HepG2 (cell line): ENCODE results near the gene KCNJ6. TPM values are rescaled to one million over a fixed set of nuclear protein-coding genes. Genes with fewer than 3 reads are reported as not detected.
A peak's percentile ranks its signal among the peaks of the same experiment; 100 is the strongest.
"Not testable (repeated sequence)": the region's sequence is repeated elsewhere in the genome, so short reads cannot be mapped to it uniquely, and the experiment has no call there.

ENCODE experiments used
- ATAC-seq: fragments of 200-7000 bp; cut with Tn5 transposase; 3 replicates; pipeline ENCODE4 v1.9.1; 2020; ENCODE audit warnings: mild to moderate bottlenecking, moderate library complexity
- BruUV-seq: library from RNA; stranded (reverse); fragments of 400-500 nt; replicated peaks from 2 replicates; lab custom pipeline; 2021; lab: Mats Ljungman, UMichigan
- CTCF ChIA-PET: fragments of 300-600 bp; formaldehyde crosslinking; extraction: SDS; loops from one replicate; lab custom pipeline; 2021; ENCODE audit warnings: low total read pairs, inconsistent platforms, low intra/inter-chr PET ratio; lab: Yijun Ruan, JAX
- POLR2A ChIA-PET: fragments of 350-600 bp; sonication (Branson Sonifier 250); formaldehyde crosslinking; loops from one replicate; lab custom pipeline; 2020; ENCODE audit warnings: antibody characterized with exemption, inconsistent platforms; lab: Yijun Ruan, JAX
- DNase-seq: peaks from one replicate; pipeline ENCODE4 v3.0.0-alpha.2; 2015; ENCODE audit warnings: low spot score
- FAIRE-seq: peaks from 3 replicates; lab custom pipeline; 2011; peaks lifted over from hg19 to GRCh38; lab: Jason Lieb, UNC
- H2AFZ ChIP-seq: one replicate; pipeline ENCODE4 v1.6.1; 2011; ENCODE audit warnings: low read length, inconsistent platforms
- H3K27ac ChIP-seq: fragments of 300-600 bp; 3 replicates; pipeline ENCODE4 v1.8.0; 2011; ENCODE audit warnings: mixed run types, mild to moderate bottlenecking, mixed read lengths, low read length, inconsistent platforms; ENCODE audit not compliant: insufficient read depth; ENCODE audit errors: extremely low read length
- H3K27me3 ChIP-seq, 2 experiments: fragments of 200-600 bp in 1 of 2; 2 replicates in 1 of 2; 3 replicates in 1 of 2; pipeline versions ENCODE4 v1.6.0 to v1.8.0; 2011; ENCODE audit warnings: low read length in 2 of 2, mild to moderate bottlenecking in 2 of 2, moderate library complexity in 2 of 2, inconsistent platforms in 1 of 2; ENCODE audit not compliant: insufficient read depth in 2 of 2, control insufficient read depth in 1 of 2
- H3K36me3 ChIP-seq, 2 experiments: fragments of 200-600 bp in 1 of 2; replicated peaks in 1 of 2; 2 replicates in 1 of 2; 3 replicates in 1 of 2; pipeline versions ENCODE4 v1.5.1 to v1.8.0; 2011; ENCODE audit warnings: low read length in 2 of 2, inconsistent platforms in 1 of 2; ENCODE audit not compliant: insufficient read depth in 2 of 2, control insufficient read depth in 1 of 2
- H3K4me1 ChIP-seq: 2 replicates; pipeline ENCODE4 v1.5.1; 2012; ENCODE audit warnings: low read length, inconsistent platforms; ENCODE audit not compliant: insufficient read depth
- H3K4me2 ChIP-seq: 2 replicates; pipeline ENCODE4 v1.6.0; 2011; ENCODE audit warnings: low read depth, low read length, inconsistent platforms
- H3K4me3 ChIP-seq, 3 experiments: fragments of 200-600 bp in 1 of 3; sonication (generic), shearing (Covaris generic) in 1 of 3; replicated peaks in 1 of 3; 2 replicates each; pipeline ENCODE4 v1.5.1; 2011 to 2016; ENCODE audit warnings: low read length in 3 of 3, inconsistent platforms in 2 of 3, low read depth in 2 of 3, mild to moderate bottlenecking in 2 of 3, control low read depth in 1 of 3, mixed read lengths in 1 of 3; ENCODE audit not compliant: insufficient read depth in 1 of 3
- H3K79me2 ChIP-seq: one replicate; pipeline ENCODE4 v1.6.1; 2011; ENCODE audit warnings: low read length, inconsistent platforms; ENCODE audit not compliant: insufficient read depth
- H3K9ac ChIP-seq: 2 replicates; pipeline ENCODE4 v1.6.0; 2011; ENCODE audit warnings: mild to moderate bottlenecking, low read depth, low read length, inconsistent platforms; ENCODE audit not compliant: insufficient read depth
- H3K9me3 ChIP-seq: 2 replicates; pipeline ENCODE4 v1.5.1; 2012; ENCODE audit warnings: mild to moderate bottlenecking, low read length
- H4K20me1 ChIP-seq: 2 replicates; pipeline ENCODE4 v1.6.0; 2011; ENCODE audit warnings: inconsistent platforms, mild to moderate bottlenecking, low read length, moderate library complexity; ENCODE audit not compliant: insufficient read depth
- HNRNPK ChIP-seq: fragments of 200-400 bp; formaldehyde crosslinking; IDR thresholded peaks from 2 replicates; pipeline ENCODE4 v1.6.1; 2018; ENCODE audit warnings: low read length, low read depth, moderate library complexity, mild to moderate bottlenecking; ENCODE audit not compliant: poor library complexity, severe bottlenecking
- HOXA9 ChIP-seq: sonication (generic); formaldehyde crosslinking; IDR thresholded peaks from 2 replicates; pipeline ENCODE4 v1.8.1; 2022; ENCODE audit warnings: missing genetic modification reagents, mild to moderate bottlenecking, moderate library complexity, borderline replicate concordance
- MTF2 ChIP-seq: sonication (generic); formaldehyde crosslinking; IDR thresholded peaks from 2 replicates; pipeline ENCODE4 v1.5.0; 2020; ENCODE audit warnings: missing genetic modification reagents, borderline replicate concordance
- PCBP2 ChIP-seq: fragments of 200-400 bp; formaldehyde crosslinking; optimal IDR thresholded peaks from 2 replicates; pipeline ENCODE3; 2018; ENCODE audit warnings: low read length, low read depth; ENCODE audit not compliant: poor library complexity, severe bottlenecking
- POLR2A ChIP-seq, 2 experiments: IDR thresholded peaks; 2 replicates each; pipeline ENCODE4 v1.6.1; 2011; ENCODE audit warnings: low read depth in 2 of 2, low read length in 2 of 2, mild to moderate bottlenecking in 1 of 2, moderate library complexity in 1 of 2; ENCODE audit not compliant: insufficient read depth in 1 of 2
- SMC3 ChIP-seq: IDR thresholded peaks from 2 replicates; pipeline ENCODE4 v1.6.1; 2011; ENCODE audit warnings: low read length, improper control_type of control experiment
- SOX6 ChIP-seq, 2 experiments: fragments of 450-650 bp in 1 of 2; sonication (generic) in 1 of 2; formaldehyde crosslinking in 1 of 2; IDR thresholded peaks; 2 replicates each; pipeline versions ENCODE4 v1.4.0 to v1.6.1; 2017 to 2020; ENCODE audit warnings: antibody characterized with exemption in 1 of 2, mild to moderate bottlenecking in 1 of 2, missing genetic modification reagents in 1 of 2
- SP4 ChIP-seq: sonication (generic); formaldehyde crosslinking; IDR thresholded peaks from 2 replicates; pipeline ENCODE4 v1.8.1; 2023; ENCODE audit warnings: mild to moderate bottlenecking, missing genetic modification reagents
- YEATS2 ChIP-seq: sonication (generic); formaldehyde crosslinking; IDR thresholded peaks from 2 replicates; pipeline ENCODE4 v1.4.0; 2020; ENCODE audit warnings: missing genetic modification reagents, borderline replicate concordance
- ZNF251 ChIP-seq: sonication (generic); formaldehyde crosslinking; IDR thresholded peaks from 2 replicates; pipeline ENCODE4 v1.9.0; 2021; ENCODE audit warnings: mild to moderate bottlenecking, missing genetic modification reagents
- ZNF263 ChIP-seq: sonication (generic); formaldehyde crosslinking; IDR thresholded peaks from 2 replicates; pipeline ENCODE4 v1.4.0; 2020; ENCODE audit warnings: missing genetic modification reagents
- ZNF776 ChIP-seq: sonication (generic); formaldehyde crosslinking; IDR thresholded peaks from 2 replicates; pipeline ENCODE4 v1.4.0; 2020; ENCODE audit warnings: mild to moderate bottlenecking, missing genetic modification reagents
- WGBS: methylation state at CpG from one replicate; pipeline ENCODE4 v1.1.6; 2017; ENCODE audit warnings: low lambda C conversion rate; 5-methylcytosine and 5-hydroxymethylcytosine counted together
- in situ Hi-C: cut with HindIII; loops from 2 replicates; pipeline ENCODE4 v1.10.0; 2017; ENCODE audit warnings: low pct_unique_long_range_greater_than_20kb; ENCODE audit not compliant: extremely low pct_ligation_motif_present
- intact Hi-C: fragments of 100-400 bp; cut with micrococcal nuclease; formaldehyde crosslinking; loops from one replicate; pipeline ENCODE4 v1.10.0; 2022; ENCODE audit not compliant: unreplicated experiment
- polyA plus RNA-seq, 8 experiments: library from polyadenylated mRNA; depleted of rRNA in 3 of 8; stranded (reverse) in 7 of 8; unstranded in 1 of 8; fragments of >200 nt; fragmentation: Illumina TruSeq in 4 of 8; extraction: Trizol in 4 of 8; gene quantifications; 2 replicates each; pipeline versions ENCODE4 v1.2.1 to v1.2.3, GENCODE V29; 2011 to 2016; ENCODE audit warnings: low read depth in 4 of 8, missing spikeins in 1 of 8, mixed read lengths in 1 of 8; ENCODE audit not compliant: insufficient read depth in 1 of 8
- total RNA-seq, 5 experiments: library from RNA; depleted of rRNA; stranded (reverse); fragments of >200 nt; fragmentation: Illumina TruSeq; extraction: Trizol; gene quantifications; 2 replicates each; pipeline ENCODE4 v1.2.3, GENCODE V29; 2016; ENCODE audit warnings: low read depth in 1 of 5
- TF ChIP-seq, protein P1 (sequence below): sonication (generic); formaldehyde crosslinking; IDR thresholded peaks from 2 replicates; pipeline ENCODE4 v1.4.0; 2020; ENCODE audit warnings: missing genetic modification reagents, borderline replicate concordance

The KCNJ6 gene
- total and polyA plus RNA-seq, 2 of the 13 experiments (the other 11 are each of a cell fraction or from before 2014, with no cell fraction given) = not detected

GRCh38 chr21:37712569-37712934 lies 203.7 kb downstream of the KCNJ6 start:
- H3K4me2 ChIP-seq, H4K20me1 ChIP-seq, H3K4me1 ChIP-seq, H3K9ac ChIP-seq, DNase-seq, H3K27ac ChIP-seq, POLR2A ChIA-PET, H3K79me2 ChIP-seq, H3K9me3 ChIP-seq, H3K4me3 ChIP-seq, H3K27me3 ChIP-seq, H3K36me3 ChIP-seq, ATAC-seq, FAIRE-seq, H2AFZ ChIP-seq, BruUV-seq: not testable (repeated sequence)
- CTCF ChIA-PET = interaction anchor here (1.9 kb wide), 1 partner anchor 414 kb away, joined by 10 read pairs; no protein-coding TSS in a partner anchor
- intact Hi-C loops (loop anchor here (1.0 kb wide), 2 partner anchors 37 to 414 kb away; no protein-coding TSS in a partner anchor), in situ Hi-C loops (loop anchor here (5.0 to 25.0 kb wide), 2 partner anchors 420 to 650 kb away; no protein-coding TSS in a partner anchor)
- TF ChIP-seq ZNF263 = peak; percentile 10; the same call in 1 of the 2 replicates
- peak; percentile 67 for TF ChIP-seq HNRNPK

- ATAC-seq = peak; percentile 96
- in situ Hi-C loops = loop anchor here (5.0 to 25.0 kb wide), 2 partner anchors 420 to 650 kb away; no protein-coding TSS in a partner anchor
- TF ChIP-seq POLR2A (IDR thresholded peaks at IDR 0.05; ENCODE audit: insufficient read depth in 1 of 2, low read depth in 2 of 2, low read length in 2 of 2) (no peak), SMC3 (peak; percentile 71; the same call in 1 of the 2 replicates), ZNF776 (CRISPR knock-in tag) (no peak), SP4 (no peak), SOX6 (IDR thresholded peaks at IDR 0.05) (no peak), SOX6 (CRISPR knock-in tag; IDR thresholded peaks at IDR 0.05) (no peak), HOXA9 (CRISPR knock-in tag) (no peak), ZNF251 (no peak), YEATS2 (CRISPR knock-in tag) (no peak), PCBP2 (peak; percentile 85), MTF2 (CRISPR knock-in tag) (no peak)
- TF ChIP-seq, protein P1, sequence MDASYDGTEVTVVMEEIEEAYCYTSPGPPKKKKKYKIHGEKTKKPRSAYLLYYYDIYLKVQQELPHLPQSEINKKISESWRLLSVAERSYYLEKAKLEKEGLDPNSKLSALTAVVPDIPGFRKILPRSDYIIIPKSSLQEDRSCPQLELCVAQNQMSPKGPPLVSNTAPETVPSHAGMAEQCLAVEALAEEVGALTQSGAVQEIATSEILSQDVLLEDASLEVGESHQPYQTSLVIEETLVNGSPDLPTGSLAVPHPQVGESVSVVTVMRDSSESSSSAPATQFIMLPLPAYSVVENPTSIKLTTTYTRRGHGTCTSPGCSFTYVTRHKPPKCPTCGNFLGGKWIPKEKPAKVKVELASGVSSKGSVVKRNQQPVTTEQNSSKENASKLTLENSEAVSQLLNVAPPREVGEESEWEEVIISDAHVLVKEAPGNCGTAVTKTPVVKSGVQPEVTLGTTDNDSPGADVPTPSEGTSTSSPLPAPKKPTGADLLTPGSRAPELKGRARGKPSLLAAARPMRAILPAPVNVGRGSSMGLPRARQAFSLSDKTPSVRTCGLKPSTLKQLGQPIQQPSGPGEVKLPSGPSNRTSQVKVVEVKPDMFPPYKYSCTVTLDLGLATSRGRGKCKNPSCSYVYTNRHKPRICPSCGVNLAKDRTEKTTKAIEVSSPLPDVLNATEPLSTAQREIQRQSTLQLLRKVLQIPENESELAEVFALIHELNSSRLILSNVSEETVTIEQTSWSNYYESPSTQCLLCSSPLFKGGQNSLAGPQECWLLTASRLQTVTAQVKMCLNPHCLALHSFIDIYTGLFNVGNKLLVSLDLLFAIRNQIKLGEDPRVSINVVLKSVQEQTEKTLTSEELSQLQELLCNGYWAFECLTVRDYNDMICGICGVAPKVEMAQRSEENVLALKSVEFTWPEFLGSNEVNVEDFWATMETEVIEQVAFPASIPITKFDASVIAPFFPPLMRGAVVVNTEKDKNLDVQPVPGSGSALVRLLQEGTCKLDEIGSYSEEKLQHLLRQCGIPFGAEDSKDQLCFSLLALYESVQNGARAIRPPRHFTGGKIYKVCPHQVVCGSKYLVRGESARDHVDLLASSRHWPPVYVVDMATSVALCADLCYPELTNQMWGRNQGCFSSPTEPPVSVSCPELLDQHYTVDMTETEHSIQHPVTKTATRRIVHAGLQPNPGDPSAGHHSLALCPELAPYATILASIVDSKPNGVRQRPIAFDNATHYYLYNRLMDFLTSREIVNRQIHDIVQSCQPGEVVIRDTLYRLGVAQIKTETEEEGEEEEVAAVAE (CRISPR knock-in tag) = no peak
These were observed 204.3 kb downstream of the KCNJ6 start for GRCh38 chr21:37711836-37712568.

More at GRCh38 chr21:37711836-37712568, 204.3 kb downstream of the KCNJ6 start:
- WGBS = 2% methylated on average over 3 of the region's 3 CpGs
- Histone ChIP-seq H3K4me3 (no peak overlapping the region), H4K20me1 (no peaks in the 10 kb centered on the region), H3K9me3 (no peaks in the 10 kb centered on the region), H3K4me2 (no peak overlapping the region), H3K4me1 (peaks cover 7% of the 10 kb centered on the region; the same call in 1 of the 2 replicates), H3K36me3 (no peaks in the 10 kb centered on the region), H3K9ac (no peak overlapping the region), H2AFZ (no peak overlapping the region), H3K79me2 (no peaks in the 10 kb centered on the region), H3K27me3 (no peaks in the 10 kb centered on the region), H3K27ac (no peak overlapping the region)
- ChIA-PET POLR2A (no interaction called here), CTCF (interaction anchor here (1.9 kb wide), 1 partner anchor 414 kb away, joined by 10 read pairs; no protein-coding TSS in a partner anchor)
- FAIRE-seq (peak; percentile 60), DNase-seq (peak; percentile 41)
- intact Hi-C loops = loop anchor here (1.0 kb wide), 2 partner anchors 37 to 414 kb away; no protein-coding TSS in a partner anchor
- no TSS peak for BruUV-seq
